ENCODE measurements around the gene APOBEC3B.
"Not testable (repeated sequence)": the region's sequence is repeated elsewhere in the genome, so short reads cannot be mapped to it uniquely, and the experiment has no call there.

Gene APOBEC3B

DNA sequence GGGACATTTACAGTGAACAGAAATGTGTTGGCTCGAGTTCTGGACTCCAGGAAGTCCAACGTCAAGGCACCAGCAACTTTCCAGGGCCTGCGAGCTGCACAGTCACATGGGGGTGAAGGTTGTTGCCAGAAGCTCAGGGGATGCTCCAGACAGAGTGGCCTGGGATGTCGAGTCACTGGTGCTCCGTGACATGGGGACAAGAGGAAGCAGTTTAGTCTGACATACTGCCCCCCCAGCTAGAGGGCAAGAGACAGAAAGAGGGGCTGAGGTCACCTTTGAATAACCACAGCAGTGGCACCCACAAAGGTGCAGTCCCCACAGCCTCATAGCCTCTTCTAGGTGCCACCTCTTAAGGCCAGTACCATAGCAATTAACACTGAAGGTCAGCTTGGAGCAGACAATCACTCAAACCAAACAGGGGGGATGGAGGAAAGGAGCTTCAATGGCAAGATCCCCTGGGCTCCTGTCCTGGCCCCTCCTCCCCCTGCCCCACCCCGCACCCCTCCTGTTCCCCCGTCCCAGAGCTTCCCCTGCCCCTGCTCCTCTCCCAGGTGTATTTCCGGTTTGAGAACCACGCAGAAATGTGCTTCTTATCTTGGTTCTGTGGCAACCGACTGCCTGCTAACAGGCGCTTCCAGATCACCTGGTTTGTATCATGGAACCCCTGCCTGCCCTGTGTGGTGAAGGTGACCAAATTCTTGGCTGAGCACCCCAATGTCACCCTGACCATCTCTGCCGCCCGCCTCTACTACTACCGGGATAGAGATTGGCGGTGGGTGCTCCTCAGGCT lies 42.6 kb downstream of the APOBEC3B start:
- H3K9ac ChIP-seq (ENCODE audit: low read depth in 1 of 2, low read length in 2 of 2) = no peak overlapping the region
- peaks cover 0 to 10% of the 10 kb centered on the region in 2 donors for H3K36me3 ChIP-seq (ENCODE audit: control insufficient read depth in 1 of 2, insufficient read depth in 2 of 2, low read length in 2 of 2)
- no peaks in the 10 kb centered on the region for H3K27me3 ChIP-seq (ENCODE audit: control insufficient read depth in 1 of 2, insufficient read depth in 2 of 2, low read length in 2 of 2)
- H3K4me1 ChIP-seq (ENCODE audit: control insufficient read depth in 1 of 2, insufficient read depth in 2 of 2, low read length in 2 of 2) = peaks cover 0 to 15% of the 10 kb centered on the region in 2 donors
- no peak overlapping the region for H3K4me3 ChIP-seq (ENCODE audit: low read depth in 1 of 2, low read length in 2 of 2)
- H3K9me3 ChIP-seq (ENCODE audit: control insufficient read depth in 1 of 2, low read length in 2 of 2) = no peaks in the 10 kb centered on the region
- H3K27ac ChIP-seq (ENCODE audit: low read depth, low read length) = no peak overlapping the region

GRCh38 chr22:39026509-39027150 lies 44.5 kb downstream of the APOBEC3B start:
- peaks cover 0 to 15% of the 10 kb centered on the region in 2 donors for H3K4me1 ChIP-seq (ENCODE audit: control insufficient read depth in 1 of 2, insufficient read depth in 2 of 2, low read length in 2 of 2)
- H3K9ac ChIP-seq (ENCODE audit: low read depth in 1 of 2, low read length in 2 of 2) = no peak overlapping the region
- peaks cover 0 to 10% of the 10 kb centered on the region in 2 donors for H3K36me3 ChIP-seq (ENCODE audit: control insufficient read depth in 1 of 2, insufficient read depth in 2 of 2, low read length in 2 of 2)
- H3K4me3 ChIP-seq (ENCODE audit: low read depth in 1 of 2, low read length in 2 of 2) = no peak overlapping the region
- no peaks in the 10 kb centered on the region for H3K27me3 ChIP-seq (ENCODE audit: control insufficient read depth in 1 of 2, insufficient read depth in 2 of 2, low read length in 2 of 2)
- no peaks in the 10 kb centered on the region for H3K9me3 ChIP-seq (ENCODE audit: control insufficient read depth in 1 of 2, low read length in 2 of 2)
- H3K27ac ChIP-seq (ENCODE audit: low read depth, low read length) = no peak overlapping the region

DNA sequence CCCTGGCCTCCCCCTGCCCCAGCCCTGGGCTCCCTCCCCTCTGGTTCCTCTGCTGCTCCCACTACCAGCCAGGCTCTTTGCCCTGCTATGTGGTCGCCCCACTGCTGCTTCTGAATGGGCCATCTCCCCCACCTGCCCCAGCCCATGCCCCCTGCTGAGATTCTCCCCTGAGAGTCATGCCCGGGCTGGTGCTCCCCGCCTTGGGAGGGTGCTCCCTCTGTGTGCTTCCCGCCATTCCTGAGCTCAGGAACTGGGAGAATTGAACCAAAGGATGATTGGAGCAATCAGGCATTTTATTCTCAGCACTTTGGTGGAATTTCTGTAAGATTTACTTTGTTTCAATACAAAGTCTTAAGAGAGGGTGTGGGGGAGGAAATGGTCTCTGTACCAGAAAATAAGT lies 45.6 kb downstream of the APOBEC3B start:
- peaks cover 0 to 11% of the 10 kb centered on the region in 2 donors for H3K4me1 ChIP-seq (ENCODE audit: control insufficient read depth in 1 of 2, insufficient read depth in 2 of 2, low read length in 2 of 2)

GRCh38 chr22:39028281-39028680 lies 46.1 kb downstream of the APOBEC3B start:
- H3K4me3 ChIP-seq (ENCODE audit: low read depth in 1 of 2, low read length in 2 of 2) = no peak overlapping the region
- no peak overlapping the region for H3K27ac ChIP-seq (ENCODE audit: low read depth, low read length)
- H3K9ac ChIP-seq (ENCODE audit: low read depth in 1 of 2, low read length in 2 of 2) = no peak overlapping the region
- H3K36me3 ChIP-seq (ENCODE audit: control insufficient read depth in 1 of 2, insufficient read depth in 2 of 2, low read length in 2 of 2) = peaks cover 0 to 10% of the 10 kb centered on the region in 2 donors
- no peaks in the 10 kb centered on the region for H3K27me3 ChIP-seq (ENCODE audit: control insufficient read depth in 1 of 2, insufficient read depth in 2 of 2, low read length in 2 of 2)
- no peaks in the 10 kb centered on the region for H3K9me3 ChIP-seq (ENCODE audit: control insufficient read depth in 1 of 2, low read length in 2 of 2)
- peaks cover 0 to 11% of the 10 kb centered on the region in 2 donors for H3K4me1 ChIP-seq (ENCODE audit: control insufficient read depth in 1 of 2, insufficient read depth in 2 of 2, low read length in 2 of 2)

More for the DNA sequence above, 45.6 kb downstream of the APOBEC3B start:
- Histone ChIP-seq H3K27ac (ENCODE audit: low read depth, low read length) (no peak overlapping the region), H3K9ac (ENCODE audit: low read depth in 1 of 2, low read length in 2 of 2) (no peak overlapping the region), H3K4me3 (ENCODE audit: low read depth in 1 of 2, low read length in 2 of 2) (no peak overlapping the region), H3K9me3 (ENCODE audit: control insufficient read depth in 1 of 2, low read length in 2 of 2) (no peaks in the 10 kb centered on the region), H3K36me3 (ENCODE audit: control insufficient read depth in 1 of 2, insufficient read depth in 2 of 2, low read length in 2 of 2) (peaks cover 0 to 10% of the 10 kb centered on the region in 2 donors), H3K27me3 (ENCODE audit: control insufficient read depth in 1 of 2, insufficient read depth in 2 of 2, low read length in 2 of 2) (no peaks in the 10 kb centered on the region)

GRCh38 chr22:39029227-39029626 lies 47.1 kb downstream of the APOBEC3B start:
- H3K4me3 ChIP-seq (ENCODE audit: low read depth in 1 of 2, low read length in 2 of 2) = no peak overlapping the region
- no peak overlapping the region for H3K9ac ChIP-seq (ENCODE audit: low read depth in 1 of 2, low read length in 2 of 2)
- no peaks in the 10 kb centered on the region for H3K9me3 ChIP-seq (ENCODE audit: control insufficient read depth in 1 of 2, low read length in 2 of 2)
- H3K36me3 ChIP-seq (ENCODE audit: control insufficient read depth in 1 of 2, insufficient read depth in 2 of 2, low read length in 2 of 2) = peaks cover 0 to under 1% of the 10 kb centered on the region in 2 donors
- no peak overlapping the region for H3K27ac ChIP-seq (ENCODE audit: low read depth, low read length)
- H3K27me3 ChIP-seq (ENCODE audit: control insufficient read depth in 1 of 2, insufficient read depth in 2 of 2, low read length in 2 of 2) = no peaks in the 10 kb centered on the region
- H3K4me1 ChIP-seq (ENCODE audit: control insufficient read depth in 1 of 2, insufficient read depth in 2 of 2, low read length in 2 of 2) = peaks cover 0 to 9% of the 10 kb centered on the region in 2 donors

DNA sequence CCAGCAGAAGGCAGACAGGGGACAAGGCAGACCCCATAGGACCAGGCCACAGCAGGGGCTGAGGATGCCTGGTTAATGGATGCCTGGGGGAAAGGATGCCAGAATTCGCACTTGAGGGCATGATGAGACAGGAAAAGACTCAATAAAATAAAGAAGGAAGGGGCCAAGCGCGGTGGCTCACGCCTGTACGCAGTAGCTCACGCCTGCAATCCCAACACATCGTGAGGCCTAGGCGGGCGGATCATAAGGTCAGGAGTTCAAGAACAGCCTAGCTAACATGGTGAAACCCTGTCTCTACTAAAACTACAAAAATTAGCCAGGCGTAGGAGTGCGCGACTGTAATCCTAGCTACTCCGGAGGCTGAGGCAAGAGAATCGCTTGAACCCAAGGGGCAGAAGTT lies 48.6 kb downstream of the APOBEC3B start:
- H3K9me3 ChIP-seq (ENCODE audit: control insufficient read depth in 1 of 2, low read length in 2 of 2) = no peaks in the 10 kb centered on the region
- no peak overlapping the region for H3K27ac ChIP-seq (ENCODE audit: low read depth, low read length)
- H3K4me1 ChIP-seq (ENCODE audit: control insufficient read depth in 1 of 2, insufficient read depth in 2 of 2, low read length in 2 of 2) = no peaks in the 10 kb centered on the region
- H3K27me3 ChIP-seq (ENCODE audit: control insufficient read depth in 1 of 2, insufficient read depth in 2 of 2, low read length in 2 of 2) = no peaks in the 10 kb centered on the region
- no peak overlapping the region for H3K4me3 ChIP-seq (ENCODE audit: low read depth in 1 of 2, low read length in 2 of 2)
- H3K9ac ChIP-seq (ENCODE audit: low read depth in 1 of 2, low read length in 2 of 2) = no peak overlapping the region
- H3K36me3 ChIP-seq (ENCODE audit: control insufficient read depth in 1 of 2, insufficient read depth in 2 of 2, low read length in 2 of 2) = no peaks in the 10 kb centered on the region

DNA sequence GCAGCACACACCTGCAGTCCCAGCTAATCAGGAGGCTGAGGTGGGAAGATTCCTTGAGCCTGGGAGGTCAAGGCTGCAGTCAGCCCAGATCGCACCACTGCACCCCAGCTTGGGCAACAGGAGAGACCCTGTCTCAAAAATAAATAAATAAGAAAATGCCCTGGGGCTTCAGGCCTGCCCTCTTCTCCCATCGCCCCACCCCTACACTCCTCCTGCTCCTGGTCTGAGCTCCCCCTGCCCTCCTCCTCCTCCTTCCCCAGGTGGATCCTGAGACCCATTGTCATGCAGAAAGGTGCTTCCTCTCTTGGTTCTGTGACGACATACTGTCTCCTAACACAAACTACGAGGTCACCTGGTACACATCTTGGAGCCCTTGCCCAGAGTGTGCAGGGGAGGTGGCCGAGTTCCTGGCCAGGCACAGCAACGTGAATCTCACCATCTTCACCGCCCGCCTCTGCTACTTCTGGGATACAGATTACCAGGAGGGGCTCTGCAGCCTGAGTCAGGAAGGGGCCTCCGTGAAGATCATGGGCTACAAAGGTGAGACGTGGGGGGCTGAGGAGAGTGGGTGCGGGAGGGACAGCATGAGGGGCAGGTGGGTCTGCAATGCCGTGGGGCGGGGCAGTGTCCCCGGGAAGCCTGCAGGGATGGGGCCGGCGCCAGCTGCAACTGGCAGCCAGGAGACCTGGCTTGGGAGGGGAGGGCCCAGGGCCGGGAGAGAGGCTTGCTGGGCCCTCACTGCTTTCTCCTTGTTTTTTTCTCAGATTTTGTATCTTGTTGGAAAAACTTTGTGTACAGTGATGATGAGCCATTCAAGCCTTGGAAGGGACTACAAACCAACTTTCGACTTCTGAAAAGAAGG lies 49.5 kb downstream of the APOBEC3B start:
- not testable (repeated sequence) for H3K27me3 ChIP-seq (ENCODE audit: control insufficient read depth in 1 of 2, insufficient read depth in 2 of 2, low read length in 2 of 2); H3K4me1 ChIP-seq (ENCODE audit: control insufficient read depth in 1 of 2, insufficient read depth in 2 of 2, low read length in 2 of 2); H3K4me3 ChIP-seq (ENCODE audit: low read depth in 1 of 2, low read length in 2 of 2); H3K9ac ChIP-seq (ENCODE audit: low read depth in 1 of 2, low read length in 2 of 2); H3K36me3 ChIP-seq (ENCODE audit: control insufficient read depth in 1 of 2, insufficient read depth in 2 of 2, low read length in 2 of 2); H3K27ac ChIP-seq (ENCODE audit: low read depth, low read length); H3K9me3 ChIP-seq (ENCODE audit: control insufficient read depth in 1 of 2, low read length in 2 of 2)

- not testable (repeated sequence) for H3K27ac ChIP-seq (ENCODE audit: low read depth, low read length); H3K9me3 ChIP-seq (ENCODE audit: control insufficient read depth in 1 of 2, low read length in 2 of 2)
Observed at GRCh38 chr22:39037071-39037470, 54.9 kb downstream of the APOBEC3B start.

GRCh38 chr22:39039306-39040126 lies 57.4 kb downstream of the APOBEC3B start:
- no peaks in the 10 kb centered on the region for H3K9me3 ChIP-seq (ENCODE audit: control insufficient read depth in 1 of 2, low read length in 2 of 2)
- H3K36me3 ChIP-seq (ENCODE audit: control insufficient read depth in 1 of 2, insufficient read depth in 2 of 2, low read length in 2 of 2) = no peaks in the 10 kb centered on the region
- H3K9ac ChIP-seq (ENCODE audit: low read depth in 1 of 2, low read length in 2 of 2) = no peak overlapping the region
- peak overlapping the region in 1 of 2 donors; percentile 76 for H3K4me3 ChIP-seq (ENCODE audit: low read depth in 1 of 2, low read length in 2 of 2)
- no peak overlapping the region for H3K27ac ChIP-seq (ENCODE audit: low read depth, low read length)
- H3K4me1 ChIP-seq (ENCODE audit: control insufficient read depth in 1 of 2, insufficient read depth in 2 of 2, low read length in 2 of 2) = peaks cover 5 to 10% of the 10 kb centered on the region in 2 donors
- H3K27me3 ChIP-seq (ENCODE audit: control insufficient read depth in 1 of 2, insufficient read depth in 2 of 2, low read length in 2 of 2) = no peaks in the 10 kb centered on the region

More at GRCh38 chr22:39037071-39037470, 54.9 kb downstream of the APOBEC3B start:
- not testable (repeated sequence) for H3K27me3 ChIP-seq (ENCODE audit: control insufficient read depth in 1 of 2, insufficient read depth in 2 of 2, low read length in 2 of 2); H3K9ac ChIP-seq (ENCODE audit: low read depth in 1 of 2, low read length in 2 of 2); H3K4me3 ChIP-seq (ENCODE audit: low read depth in 1 of 2, low read length in 2 of 2); H3K4me1 ChIP-seq (ENCODE audit: control insufficient read depth in 1 of 2, insufficient read depth in 2 of 2, low read length in 2 of 2); H3K36me3 ChIP-seq (ENCODE audit: control insufficient read depth in 1 of 2, insufficient read depth in 2 of 2, low read length in 2 of 2)
